Measurements from ENCODE around the gene LPXN. TPM values are rescaled to one million over a fixed set of nuclear protein-coding genes. Genes with fewer than 3 reads are reported as not detected.

Gene LPXN
- polyA plus RNA-seq, 2 of the 4 experiments (the other 2 are of a cell fraction) = 2.5 to 6.6 TPM

DNA sequence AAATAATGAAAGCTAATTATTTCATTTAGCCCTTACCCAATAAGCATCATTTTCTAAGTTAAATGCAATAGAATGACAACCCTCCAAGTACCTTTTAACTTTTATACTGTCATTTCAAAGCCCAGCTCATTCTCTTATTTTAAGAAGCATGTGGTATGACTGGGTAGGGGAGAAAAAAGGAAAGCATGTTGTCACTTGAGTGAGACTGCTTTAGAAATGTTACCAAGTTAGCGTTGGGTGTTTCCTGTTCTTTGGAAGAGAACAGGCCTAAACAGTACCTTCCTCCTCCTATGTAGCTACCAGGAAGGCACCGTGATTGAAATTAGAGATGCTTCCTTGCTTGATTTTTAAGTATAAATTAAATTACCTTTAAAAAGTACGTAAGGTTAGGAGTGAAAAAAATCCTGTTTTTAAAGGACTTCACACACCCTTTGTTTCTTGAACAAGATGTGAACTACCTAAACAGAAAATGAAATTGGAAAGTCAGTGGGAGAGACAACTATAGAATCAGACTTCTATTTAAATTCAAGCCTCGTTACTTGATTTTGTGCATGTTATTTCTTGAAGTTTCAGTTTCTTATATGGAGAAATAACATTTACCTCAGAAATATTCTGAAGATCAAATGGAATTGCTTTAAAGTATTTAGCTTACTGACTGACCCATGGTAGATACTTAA is 46.1 kb upstream of the LPXN start:
- 92% methylated on average over 4 of the region's 4 CpGs for WGBS (ENCODE audit: missing lambda C conversion rate)
- Histone ChIP-seq H3K4me2 (no peak overlapping the region), H3K4me3 (no peak overlapping the region), H3K4me1 (peaks cover under 1% of the 10 kb centered on the region; the same call in 2 of the 3 replicates), H3K27ac (no peak overlapping the region), H3K9me3 (no peaks in the 10 kb centered on the region)
- no peak for TF ChIP-seq TFCP2L1 (CRISPR knock-in tag; IDR thresholded peaks at IDR 0.05)
- TF ChIP-seq CHD4 (IDR thresholded peaks at IDR 0.05; ENCODE audit: borderline replicate concordance) = no peak
- POLR2A ChIA-PET = no interaction called here
- DNase-seq (ENCODE audit: low read depth in 1 of 2, low spot score in 1 of 2) (no peak), ATAC-seq (no peak), FAIRE-seq (peak; percentile 39)
- CTCF ChIA-PET = interaction anchor here (0.7 kb wide), 1 partner anchor 8 kb away, joined by 5 read pairs; no protein-coding TSS in a partner anchor

DNA sequence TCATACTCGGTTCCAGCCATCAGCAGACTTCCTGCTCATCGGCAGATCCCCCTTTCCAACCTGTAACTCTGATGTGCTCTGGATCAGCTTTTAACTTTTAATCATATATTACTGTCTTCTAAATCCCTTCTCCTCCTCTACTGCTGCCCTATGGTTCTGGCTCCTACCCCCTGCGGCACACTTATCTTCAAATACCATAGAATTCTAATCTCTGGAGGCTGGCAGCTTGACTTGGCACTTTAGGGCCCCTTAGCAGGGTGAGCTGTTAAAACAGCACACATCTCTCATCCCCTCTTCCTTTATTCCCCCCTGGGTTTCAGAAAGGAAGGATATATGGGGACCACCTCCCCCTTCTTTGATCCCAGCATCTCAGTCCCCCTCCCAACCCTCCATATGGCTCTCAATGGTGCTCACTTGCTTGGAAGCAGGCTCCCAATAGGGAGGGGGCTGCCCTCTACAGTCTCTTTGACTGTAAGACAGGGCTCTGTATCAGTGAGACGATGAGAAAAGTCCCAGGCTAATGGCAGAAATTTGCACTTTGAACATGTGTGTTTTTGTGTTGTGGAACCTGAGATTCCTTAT is 42.4 kb upstream of the LPXN start:
- CTCF ChIA-PET = interaction anchor here (0.7 to 1.1 kb wide), 4 partner anchors 12 to 50 kb away, joined by 3 to 4 read pairs (median 4); no protein-coding TSS in a partner anchor

DNA sequence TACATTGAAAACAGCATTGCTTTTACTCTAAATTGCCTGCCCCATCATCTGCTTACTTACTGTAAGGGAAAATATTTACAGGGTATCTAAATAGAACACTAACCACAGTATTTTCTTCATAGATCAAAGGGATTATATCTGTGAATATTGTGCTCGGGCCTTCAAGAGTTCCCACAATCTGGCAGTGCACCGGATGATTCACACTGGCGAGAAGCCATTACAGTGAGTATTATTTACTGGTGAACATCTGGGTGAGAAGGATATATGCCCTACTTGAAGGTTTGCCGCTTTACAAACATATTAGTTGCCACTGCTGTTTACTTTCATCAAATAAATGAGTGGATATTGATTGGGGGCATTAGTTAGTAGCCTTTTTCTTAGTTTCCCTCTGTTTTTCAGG is 40.9 kb upstream of the LPXN start:
- Histone ChIP-seq H3K4me2 (no peak overlapping the region), H3K27ac (no peak overlapping the region), H3K4me1 (no peaks in the 10 kb centered on the region), H3K4me3 (no peak overlapping the region), H3K9me3 (no peaks in the 10 kb centered on the region)
- ChIA-PET POLR2A (no interaction called here), CTCF (no interaction called here)
- WGBS (ENCODE audit: missing lambda C conversion rate) = 70% methylated on average over 4 of the region's 4 CpGs
- FAIRE-seq (no peak), DNase-seq (ENCODE audit: low read depth in 1 of 2, low spot score in 1 of 2) (peak in 1 of 2 experiments; percentile 4), ATAC-seq (no peak)
- TF ChIP-seq, protein P1, sequence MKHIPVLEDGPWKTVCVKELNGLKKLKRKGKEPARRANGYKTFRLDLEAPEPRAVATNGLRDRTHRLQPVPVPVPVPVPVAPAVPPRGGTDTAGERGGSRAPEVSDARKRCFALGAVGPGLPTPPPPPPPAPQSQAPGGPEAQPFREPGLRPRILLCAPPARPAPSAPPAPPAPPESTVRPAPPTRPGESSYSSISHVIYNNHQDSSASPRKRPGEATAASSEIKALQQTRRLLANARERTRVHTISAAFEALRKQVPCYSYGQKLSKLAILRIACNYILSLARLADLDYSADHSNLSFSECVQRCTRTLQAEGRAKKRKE (CRISPR knock-in tag; IDR thresholded peaks at IDR 0.05; ENCODE audit: low read depth) = no peak
- TF ChIP-seq GATA3 (IDR thresholded peaks at IDR 0.05; ENCODE audit: borderline replicate concordance) = no peak
- no peak for TF ChIP-seq EHMT2 (IDR thresholded peaks at IDR 0.05; ENCODE audit: low read depth)
- no peak for TF ChIP-seq FOSL2 (IDR thresholded peaks at IDR 0.05)
- no peak for TF ChIP-seq FOSL2 (CRISPR knock-in tag; IDR thresholded peaks at IDR 0.05)
- TF ChIP-seq, protein P2, sequence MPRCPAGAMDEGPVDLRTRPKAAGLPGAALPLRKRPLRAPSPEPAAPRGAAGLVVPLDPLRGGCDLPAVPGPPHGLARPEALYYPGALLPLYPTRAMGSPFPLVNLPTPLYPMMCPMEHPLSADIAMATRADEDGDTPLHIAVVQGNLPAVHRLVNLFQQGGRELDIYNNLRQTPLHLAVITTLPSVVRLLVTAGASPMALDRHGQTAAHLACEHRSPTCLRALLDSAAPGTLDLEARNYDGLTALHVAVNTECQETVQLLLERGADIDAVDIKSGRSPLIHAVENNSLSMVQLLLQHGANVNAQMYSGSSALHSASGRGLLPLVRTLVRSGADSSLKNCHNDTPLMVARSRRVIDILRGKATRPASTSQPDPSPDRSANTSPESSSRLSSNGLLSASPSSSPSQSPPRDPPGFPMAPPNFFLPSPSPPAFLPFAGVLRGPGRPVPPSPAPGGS (IDR thresholded peaks at IDR 0.05) = no peak
- TF ChIP-seq, protein P3, sequence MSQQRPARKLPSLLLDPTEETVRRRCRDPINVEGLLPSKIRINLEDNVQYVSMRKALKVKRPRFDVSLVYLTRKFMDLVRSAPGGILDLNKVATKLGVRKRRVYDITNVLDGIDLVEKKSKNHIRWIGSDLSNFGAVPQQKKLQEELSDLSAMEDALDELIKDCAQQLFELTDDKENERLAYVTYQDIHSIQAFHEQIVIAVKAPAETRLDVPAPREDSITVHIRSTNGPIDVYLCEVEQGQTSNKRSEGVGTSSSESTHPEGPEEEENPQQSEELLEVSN (IDR thresholded peaks at IDR 0.05; ENCODE audit: borderline replicate concordance, low read depth) = no peak
- TF ChIP-seq HOXA7 (CRISPR knock-in tag; IDR thresholded peaks at IDR 0.05) = no peak
- TF ChIP-seq NR3C1 (IDR thresholded peaks at IDR 0.05) = no peak
- TF ChIP-seq CHD2 (IDR thresholded peaks at IDR 0.05; ENCODE audit: low read length, partially characterized antibody) = no peak
- no peak for TF ChIP-seq NPAS2 (CRISPR knock-in tag; IDR thresholded peaks at IDR 0.05; ENCODE audit: borderline replicate concordance)
- TF ChIP-seq CBX8 (IDR thresholded peaks at IDR 0.05) = no peak

More for the DNA sequence above, 42.4 kb upstream of the LPXN start:
- ATAC-seq (peak in 1 of 2 experiments; percentile 73; a peak in 4 of 6 replicates), DNase-seq (ENCODE audit: low read depth in 1 of 2, low spot score in 1 of 2) (peak in 1 of 2 experiments; percentile 8), FAIRE-seq (no peak)
- no peaks in the 10 kb centered on the region for H3K4me1 ChIP-seq
- 87% methylated on average over 4 of the region's 4 CpGs for WGBS (ENCODE audit: missing lambda C conversion rate)
- POLR2A ChIA-PET = no interaction called here
- H3K9me3 ChIP-seq = no peaks in the 10 kb centered on the region
- H3K27ac ChIP-seq = no peak overlapping the region
- no peak overlapping the region for H3K4me2 ChIP-seq
- TF ChIP-seq SREBF2 (IDR thresholded peaks at IDR 0.05) (no peak), PHF8 (IDR thresholded peaks at IDR 0.05; ENCODE audit: borderline replicate concordance, low read depth) (no peak), ZC3H11A (IDR thresholded peaks at IDR 0.05) (no peak), RFX5 (IDR thresholded peaks at IDR 0.05) (no peak), ESRRA (IDR thresholded peaks at IDR 0.05; ENCODE audit: borderline replicate concordance, low read length) (no peak), MAZ (IDR thresholded peaks at IDR 0.05; ENCODE audit: borderline replicate concordance, low read depth, low read length) (no peak)
- TF ChIP-seq, protein P4, sequence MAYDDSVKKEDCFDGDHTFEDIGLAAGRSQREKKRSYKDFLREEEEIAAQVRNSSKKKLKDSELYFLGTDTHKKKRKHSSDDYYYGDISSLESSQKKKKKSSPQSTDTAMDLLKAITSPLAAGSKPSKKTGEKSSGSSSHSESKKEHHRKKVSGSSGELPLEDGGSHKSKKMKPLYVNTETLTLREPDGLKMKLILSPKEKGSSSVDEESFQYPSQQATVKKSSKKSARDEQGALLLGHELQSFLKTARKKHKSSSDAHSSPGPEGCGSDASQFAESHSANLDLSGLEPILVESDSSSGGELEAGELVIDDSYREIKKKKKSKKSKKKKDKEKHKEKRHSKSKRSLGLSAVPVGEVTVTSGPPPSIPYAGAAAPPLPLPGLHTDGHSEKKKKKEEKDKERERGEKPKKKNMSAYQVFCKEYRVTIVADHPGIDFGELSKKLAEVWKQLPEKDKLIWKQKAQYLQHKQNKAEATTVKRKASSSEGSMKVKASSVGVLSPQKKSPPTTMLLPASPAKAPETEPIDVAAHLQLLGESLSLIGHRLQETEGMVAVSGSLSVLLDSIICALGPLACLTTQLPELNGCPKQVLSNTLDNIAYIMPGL (CRISPR knock-in tag; IDR thresholded peaks at IDR 0.05; ENCODE audit: borderline replicate concordance) = no peak
- TF ChIP-seq, protein P3 (IDR thresholded peaks at IDR 0.05; ENCODE audit: borderline replicate concordance, low read depth) = no peak
- TF ChIP-seq, protein P5, sequence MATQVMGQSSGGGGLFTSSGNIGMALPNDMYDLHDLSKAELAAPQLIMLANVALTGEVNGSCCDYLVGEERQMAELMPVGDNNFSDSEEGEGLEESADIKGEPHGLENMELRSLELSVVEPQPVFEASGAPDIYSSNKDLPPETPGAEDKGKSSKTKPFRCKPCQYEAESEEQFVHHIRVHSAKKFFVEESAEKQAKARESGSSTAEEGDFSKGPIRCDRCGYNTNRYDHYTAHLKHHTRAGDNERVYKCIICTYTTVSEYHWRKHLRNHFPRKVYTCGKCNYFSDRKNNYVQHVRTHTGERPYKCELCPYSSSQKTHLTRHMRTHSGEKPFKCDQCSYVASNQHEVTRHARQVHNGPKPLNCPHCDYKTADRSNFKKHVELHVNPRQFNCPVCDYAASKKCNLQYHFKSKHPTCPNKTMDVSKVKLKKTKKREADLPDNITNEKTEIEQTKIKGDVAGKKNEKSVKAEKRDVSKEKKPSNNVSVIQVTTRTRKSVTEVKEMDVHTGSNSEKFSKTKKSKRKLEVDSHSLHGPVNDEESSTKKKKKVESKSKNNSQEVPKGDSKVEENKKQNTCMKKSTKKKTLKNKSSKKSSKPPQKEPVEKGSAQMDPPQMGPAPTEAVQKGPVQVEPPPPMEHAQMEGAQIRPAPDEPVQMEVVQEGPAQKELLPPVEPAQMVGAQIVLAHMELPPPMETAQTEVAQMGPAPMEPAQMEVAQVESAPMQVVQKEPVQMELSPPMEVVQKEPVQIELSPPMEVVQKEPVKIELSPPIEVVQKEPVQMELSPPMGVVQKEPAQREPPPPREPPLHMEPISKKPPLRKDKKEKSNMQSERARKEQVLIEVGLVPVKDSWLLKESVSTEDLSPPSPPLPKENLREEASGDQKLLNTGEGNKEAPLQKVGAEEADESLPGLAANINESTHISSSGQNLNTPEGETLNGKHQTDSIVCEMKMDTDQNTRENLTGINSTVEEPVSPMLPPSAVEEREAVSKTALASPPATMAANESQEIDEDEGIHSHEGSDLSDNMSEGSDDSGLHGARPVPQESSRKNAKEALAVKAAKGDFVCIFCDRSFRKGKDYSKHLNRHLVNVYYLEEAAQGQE (IDR thresholded peaks at IDR 0.05) = no peak
- H3K4me3 ChIP-seq = no peak overlapping the region

All from A549 (cell line).